ENCODE data around the gene GSTO2.

The GSTO2 gene

GRCh38 chr10:104281694-104282093, 12.7 kb downstream of the GSTO2 start:
- H3K36me3 ChIP-seq (ENCODE audit: insufficient read depth, low read length), result no peaks in the 10 kb centered on the region
- no peaks in the 10 kb centered on the region for H3K79me2 ChIP-seq (ENCODE audit: control insufficient read depth, insufficient read depth, low read length, unreplicated experiment)
- H3K4me1 ChIP-seq (ENCODE audit: control insufficient read depth, insufficient read depth, low read length, unreplicated experiment), result no peaks in the 10 kb centered on the region
- H3K4me3 ChIP-seq (ENCODE audit: low read depth, low read length), result no peak overlapping the region
- no peak overlapping the region for H3K27ac ChIP-seq (ENCODE audit: low read depth, low read length)
- H3K27me3 ChIP-seq (ENCODE audit: insufficient read depth, low read length), result no peaks in the 10 kb centered on the region
- H2AFZ ChIP-seq (ENCODE audit: low read length, unreplicated experiment), result no peak overlapping the region

GRCh38 chr10:104284846-104285245, 15.9 kb downstream of the GSTO2 start:
- no peak overlapping the region for H3K27ac ChIP-seq (ENCODE audit: low read depth, low read length)
- H3K4me3 ChIP-seq (ENCODE audit: low read depth, low read length), result no peak overlapping the region
- H3K27me3 ChIP-seq (ENCODE audit: insufficient read depth, low read length), result no peaks in the 10 kb centered on the region
- no peaks in the 10 kb centered on the region for H3K79me2 ChIP-seq (ENCODE audit: control insufficient read depth, insufficient read depth, low read length, unreplicated experiment)
- H3K36me3 ChIP-seq (ENCODE audit: insufficient read depth, low read length), result no peaks in the 10 kb centered on the region
- H3K4me1 ChIP-seq (ENCODE audit: control insufficient read depth, insufficient read depth, low read length, unreplicated experiment), result peaks cover 5% of the 10 kb centered on the region
- H2AFZ ChIP-seq (ENCODE audit: low read length, unreplicated experiment), result no peak overlapping the region

DNA sequence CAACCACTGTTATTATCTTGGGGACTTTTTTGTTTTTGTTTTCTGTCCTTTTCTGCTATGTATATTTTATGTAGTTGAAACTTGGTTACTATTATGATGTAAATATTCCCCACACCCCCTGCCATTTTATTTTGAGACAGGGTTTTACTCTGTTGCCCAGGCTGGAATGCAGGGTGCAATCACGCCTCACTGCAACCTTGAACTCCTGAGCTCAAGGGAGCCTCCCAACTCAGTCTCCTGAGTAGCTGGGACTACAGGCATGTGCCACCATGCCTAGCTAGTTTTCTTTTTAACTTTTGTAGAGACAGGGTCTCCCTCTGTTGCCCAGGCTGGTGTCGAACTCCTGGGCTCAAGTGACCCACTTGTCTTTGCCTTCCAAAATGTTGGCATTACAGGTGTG, 18.0 kb downstream of the GSTO2 start:
- no peak overlapping the region for H3K4me3 ChIP-seq (ENCODE audit: low read depth, low read length)
- H2AFZ ChIP-seq (ENCODE audit: low read length, unreplicated experiment), result no peak overlapping the region
- H3K4me1 ChIP-seq (ENCODE audit: control insufficient read depth, insufficient read depth, low read length, unreplicated experiment), result peaks cover 13% of the 10 kb centered on the region
- no peak overlapping the region for H3K27ac ChIP-seq (ENCODE audit: low read depth, low read length)
- no peaks in the 10 kb centered on the region for H3K79me2 ChIP-seq (ENCODE audit: control insufficient read depth, insufficient read depth, low read length, unreplicated experiment)
- no peaks in the 10 kb centered on the region for H3K36me3 ChIP-seq (ENCODE audit: insufficient read depth, low read length)
- H3K27me3 ChIP-seq (ENCODE audit: insufficient read depth, low read length), result no peaks in the 10 kb centered on the region

DNA sequence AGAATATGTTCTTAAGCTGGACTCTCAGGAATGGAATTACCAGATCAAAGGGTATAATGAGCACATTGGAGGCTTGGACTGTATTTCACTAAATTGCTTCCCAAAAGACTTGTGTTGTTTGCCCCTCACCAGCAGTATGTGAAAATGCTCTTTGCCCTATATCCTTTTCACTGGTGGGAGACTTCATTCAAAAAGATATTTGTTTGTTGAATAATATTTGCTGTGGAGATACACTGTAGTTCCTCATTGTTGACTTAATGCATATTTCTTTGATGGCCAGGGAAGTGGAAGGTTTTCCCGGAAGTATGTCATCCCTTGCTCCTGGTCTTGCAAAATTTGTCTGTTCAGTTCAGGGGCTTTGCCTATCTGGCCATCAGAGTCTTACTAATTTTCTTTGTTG, 19.4 kb downstream of the GSTO2 start:
- Histone ChIP-seq H3K4me3 (ENCODE audit: low read depth, low read length) (no peak overlapping the region), H3K79me2 (ENCODE audit: control insufficient read depth, insufficient read depth, low read length, unreplicated experiment) (no peaks in the 10 kb centered on the region), H2AFZ (ENCODE audit: low read length, unreplicated experiment) (no peak overlapping the region), H3K36me3 (ENCODE audit: insufficient read depth, low read length) (no peaks in the 10 kb centered on the region), H3K27me3 (ENCODE audit: insufficient read depth, low read length) (no peaks in the 10 kb centered on the region), H3K4me1 (ENCODE audit: control insufficient read depth, insufficient read depth, low read length, unreplicated experiment) (peaks cover 26% of the 10 kb centered on the region), H3K27ac (ENCODE audit: low read depth, low read length) (no peak overlapping the region)

DNA sequence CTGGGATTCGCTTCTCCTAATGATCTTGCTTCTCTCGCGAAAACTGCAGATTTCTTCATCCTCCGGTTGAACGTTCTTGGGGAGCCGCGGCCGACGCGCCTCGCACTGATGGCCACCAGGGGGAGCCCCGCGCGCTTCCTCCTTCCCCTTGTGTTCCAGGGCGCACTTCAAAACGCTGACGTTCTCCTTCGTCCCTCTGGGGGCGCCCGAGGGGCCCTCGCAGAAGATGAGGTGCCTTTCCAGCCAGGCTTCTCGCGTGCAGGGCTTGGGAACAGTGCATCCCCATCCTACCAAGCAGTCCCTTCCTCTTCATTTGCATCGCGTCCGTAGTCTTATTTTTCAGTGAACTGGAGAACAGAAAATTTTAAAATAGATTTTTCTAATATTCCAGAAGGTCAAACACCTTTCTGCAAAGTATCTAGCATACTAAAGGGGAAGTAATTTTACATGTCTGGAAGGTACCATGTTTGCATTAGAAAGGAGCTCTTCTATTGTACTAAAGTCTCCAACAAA, 22.5 kb downstream of the GSTO2 start:
- Histone ChIP-seq H3K79me2 (ENCODE audit: control insufficient read depth, insufficient read depth, low read length, unreplicated experiment) (no peaks in the 10 kb centered on the region), H3K36me3 (ENCODE audit: insufficient read depth, low read length) (no peaks in the 10 kb centered on the region), H2AFZ (ENCODE audit: low read length, unreplicated experiment) (peak overlapping the region; percentile 18), H3K4me3 (ENCODE audit: low read depth, low read length) (no peak overlapping the region), H3K4me1 (ENCODE audit: control insufficient read depth, insufficient read depth, low read length, unreplicated experiment) (peaks cover 32% of the 10 kb centered on the region), H3K27ac (ENCODE audit: low read depth, low read length) (peak overlapping the region; percentile 90), H3K27me3 (ENCODE audit: insufficient read depth, low read length) (no peaks in the 10 kb centered on the region)

- Histone ChIP-seq H3K4me1 (ENCODE audit: control insufficient read depth, insufficient read depth, low read length, unreplicated experiment) (peaks cover 41% of the 10 kb centered on the region), H3K79me2 (ENCODE audit: control insufficient read depth, insufficient read depth, low read length, unreplicated experiment) (no peaks in the 10 kb centered on the region), H3K27ac (ENCODE audit: low read depth, low read length) (peak overlapping the region; percentile 90), H3K36me3 (ENCODE audit: insufficient read depth, low read length) (no peaks in the 10 kb centered on the region), H2AFZ (ENCODE audit: low read length, unreplicated experiment) (no peak overlapping the region), H3K27me3 (ENCODE audit: insufficient read depth, low read length) (no peaks in the 10 kb centered on the region), H3K4me3 (ENCODE audit: low read depth, low read length) (no peak overlapping the region)
These were observed 24.0 kb downstream of the GSTO2 start for GRCh38 chr10:104293011-104293410.

DNA sequence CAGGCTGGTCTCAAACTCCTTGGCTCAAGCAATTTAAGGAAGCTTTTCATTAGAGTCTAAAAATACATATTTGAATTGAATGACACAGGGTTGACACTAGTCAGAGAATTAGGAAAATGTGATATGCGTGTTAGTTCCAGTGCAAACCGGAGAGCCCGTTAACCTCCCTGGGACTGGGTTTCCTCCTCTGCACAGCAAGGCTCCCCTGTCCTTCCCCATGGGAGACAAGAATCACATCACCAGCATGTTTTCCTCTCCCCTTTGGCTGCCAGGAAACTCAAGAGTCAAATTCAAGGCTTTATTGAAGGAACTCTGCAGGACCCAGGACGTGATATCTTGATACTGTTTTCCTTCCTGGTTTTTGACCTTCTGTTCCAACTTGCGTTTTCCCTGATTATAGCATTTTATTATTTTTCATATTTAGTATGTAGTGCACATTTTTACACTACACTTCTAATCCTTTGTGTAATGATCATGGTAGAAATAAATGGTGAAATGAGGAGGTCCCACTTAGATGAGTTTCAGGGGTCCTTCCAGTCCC, 24.9 kb downstream of the GSTO2 start:
- Histone ChIP-seq H3K4me1 (ENCODE audit: control insufficient read depth, insufficient read depth, low read length, unreplicated experiment) (peaks cover 45% of the 10 kb centered on the region), H2AFZ (ENCODE audit: low read length, unreplicated experiment) (no peak overlapping the region), H3K27ac (ENCODE audit: low read depth, low read length) (peak overlapping the region; percentile 90), H3K36me3 (ENCODE audit: insufficient read depth, low read length) (no peaks in the 10 kb centered on the region), H3K27me3 (ENCODE audit: insufficient read depth, low read length) (no peaks in the 10 kb centered on the region), H3K4me3 (ENCODE audit: low read depth, low read length) (no peak overlapping the region), H3K79me2 (ENCODE audit: control insufficient read depth, insufficient read depth, low read length, unreplicated experiment) (no peaks in the 10 kb centered on the region)

DNA sequence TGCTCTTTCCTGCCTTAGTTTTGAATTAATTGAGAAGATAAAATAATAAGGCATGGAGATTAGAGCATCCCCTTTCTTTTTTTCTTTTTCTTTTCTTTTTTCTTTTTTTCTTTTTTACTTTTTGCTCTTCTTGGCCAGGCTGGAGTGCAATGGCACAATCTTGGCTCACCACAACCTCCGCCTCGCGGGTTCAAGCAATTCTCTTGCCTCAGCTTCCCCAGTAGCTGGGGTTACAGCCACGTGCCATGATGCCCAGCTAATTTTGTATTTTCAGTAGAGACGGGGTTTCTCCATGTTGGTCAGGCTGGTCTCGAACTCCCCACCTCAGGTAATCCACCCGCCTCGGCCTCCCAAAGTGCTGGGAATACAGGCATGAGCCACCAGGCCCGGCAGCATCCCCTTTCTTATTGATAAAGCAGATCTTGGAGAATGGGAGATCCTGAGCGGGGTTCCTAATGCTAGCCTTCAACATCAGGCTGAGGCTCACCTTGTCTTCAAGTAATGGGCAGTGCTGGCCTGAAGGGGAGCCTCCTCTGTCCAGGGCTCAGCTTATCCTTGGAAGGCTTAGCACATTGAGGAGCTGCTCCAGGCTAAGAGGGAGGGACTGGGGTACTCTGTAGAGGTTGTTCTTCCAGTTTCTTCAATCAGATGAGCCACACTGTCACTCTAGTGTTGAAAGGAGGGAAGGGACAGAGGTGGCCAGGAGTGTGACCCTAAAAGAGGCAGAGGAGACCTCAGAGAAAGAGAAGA, 27.9 kb downstream of the GSTO2 start:
- H3K4me1 ChIP-seq (ENCODE audit: control insufficient read depth, insufficient read depth, low read length, unreplicated experiment), result peaks cover 65% of the 10 kb centered on the region
- H3K4me3 ChIP-seq (ENCODE audit: low read depth, low read length), result no peak overlapping the region
- peak overlapping the region; percentile 100 for H3K27ac ChIP-seq (ENCODE audit: low read depth, low read length)
- H3K36me3 ChIP-seq (ENCODE audit: insufficient read depth, low read length), result no peaks in the 10 kb centered on the region
- no peaks in the 10 kb centered on the region for H3K27me3 ChIP-seq (ENCODE audit: insufficient read depth, low read length)
- H3K79me2 ChIP-seq (ENCODE audit: control insufficient read depth, insufficient read depth, low read length, unreplicated experiment), result no peaks in the 10 kb centered on the region
- no peak overlapping the region for H2AFZ ChIP-seq (ENCODE audit: low read length, unreplicated experiment)

- Histone ChIP-seq H2AFZ (ENCODE audit: low read length, unreplicated experiment) (no peak overlapping the region), H3K36me3 (ENCODE audit: insufficient read depth, low read length) (no peaks in the 10 kb centered on the region), H3K79me2 (ENCODE audit: control insufficient read depth, insufficient read depth, low read length, unreplicated experiment) (no peaks in the 10 kb centered on the region), H3K4me1 (ENCODE audit: control insufficient read depth, insufficient read depth, low read length, unreplicated experiment) (peaks cover 60% of the 10 kb centered on the region), H3K27ac (ENCODE audit: low read depth, low read length) (peak overlapping the region; percentile 100), H3K4me3 (ENCODE audit: low read depth, low read length) (no peak overlapping the region), H3K27me3 (ENCODE audit: insufficient read depth, low read length) (no peaks in the 10 kb centered on the region)
These were observed 29.0 kb downstream of the GSTO2 start for GRCh38 chr10:104297697-104298660.

GRCh38 chr10:104299031-104299904, 30.3 kb downstream of the GSTO2 start:
- Histone ChIP-seq H3K27me3 (ENCODE audit: insufficient read depth, low read length) (no peaks in the 10 kb centered on the region), H3K4me1 (ENCODE audit: control insufficient read depth, insufficient read depth, low read length, unreplicated experiment) (peaks cover 52% of the 10 kb centered on the region), H3K79me2 (ENCODE audit: control insufficient read depth, insufficient read depth, low read length, unreplicated experiment) (no peaks in the 10 kb centered on the region), H3K27ac (ENCODE audit: low read depth, low read length) (peak overlapping the region; percentile 100), H2AFZ (ENCODE audit: low read length, unreplicated experiment) (no peak overlapping the region), H3K4me3 (ENCODE audit: low read depth, low read length) (peak overlapping the region; percentile 64), H3K36me3 (ENCODE audit: insufficient read depth, low read length) (no peaks in the 10 kb centered on the region)

Data from ACC112 (cell line).